Astrocyte of the hippocampus (primary cell): ENCODE measurements around the gene PRKAA1.
A peak's percentile ranks its signal among the peaks of the same experiment; 100 is the strongest.

Experiments
- DNase-seq: peaks from one replicate; pipeline ENCODE4 v3.0.0; 2011; ENCODE audit warnings: low read depth, low spot score

Gene PRKAA1

GRCh38 chr5:40781843-40782409, 16.2 kb downstream of the PRKAA1 start:
- DNase-seq, result peak; percentile 44

DNA sequence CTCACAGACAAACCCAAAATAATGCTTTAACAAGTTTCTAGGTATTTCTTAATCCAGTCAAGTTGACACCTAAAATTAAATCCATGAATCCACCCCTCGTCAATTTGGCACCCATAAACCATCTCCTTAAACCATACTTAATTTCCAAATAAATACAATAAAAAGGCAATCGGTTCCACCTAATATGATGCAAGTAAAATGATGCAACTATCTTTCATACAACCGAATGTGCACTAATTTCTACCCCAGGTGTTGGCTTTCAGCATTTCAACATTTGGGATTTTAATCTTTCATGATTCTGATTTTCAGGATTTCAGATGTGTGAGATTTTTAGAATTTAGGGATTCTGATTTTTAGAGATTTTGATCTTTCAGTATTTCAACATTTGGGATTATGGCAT, 17.3 kb downstream of the PRKAA1 start:
- no peak for DNase-seq

DNA sequence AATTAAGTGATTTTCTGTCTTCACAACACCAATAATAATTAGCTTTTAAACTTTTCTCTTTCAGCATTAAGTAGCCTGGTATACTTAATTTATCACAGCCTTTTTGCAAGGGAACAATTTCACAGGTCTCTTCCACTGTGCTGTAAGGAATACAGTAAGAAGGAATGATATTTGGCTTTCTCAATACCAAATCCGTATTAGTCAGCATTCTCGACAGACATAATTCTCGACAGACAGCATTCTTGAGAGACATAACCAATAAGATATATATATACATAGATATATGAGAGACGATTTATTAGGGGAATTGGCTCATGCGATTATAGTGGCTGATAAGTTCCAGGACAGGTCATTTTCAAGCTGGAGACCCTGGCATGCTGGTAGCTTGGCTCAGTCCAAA, 18.0 kb downstream of the PRKAA1 start:
- DNase-seq, result no peak

- DNase-seq, result no peak
Measured at GRCh38 chr5:40779561-40779960, 18.6 kb downstream of the PRKAA1 start.

- DNase-seq, result no peak
Measured at GRCh38 chr5:40778133-40778532, 20.0 kb downstream of the PRKAA1 start.

GRCh38 chr5:40776658-40776977, 21.6 kb downstream of the PRKAA1 start:
- no peak for DNase-seq

- DNase-seq, result no peak
Measured at GRCh38 chr5:40775846-40776657, 22.1 kb downstream of the PRKAA1 start.

GRCh38 chr5:40775085-40775845, 22.9 kb downstream of the PRKAA1 start:
- no peak for DNase-seq

DNA sequence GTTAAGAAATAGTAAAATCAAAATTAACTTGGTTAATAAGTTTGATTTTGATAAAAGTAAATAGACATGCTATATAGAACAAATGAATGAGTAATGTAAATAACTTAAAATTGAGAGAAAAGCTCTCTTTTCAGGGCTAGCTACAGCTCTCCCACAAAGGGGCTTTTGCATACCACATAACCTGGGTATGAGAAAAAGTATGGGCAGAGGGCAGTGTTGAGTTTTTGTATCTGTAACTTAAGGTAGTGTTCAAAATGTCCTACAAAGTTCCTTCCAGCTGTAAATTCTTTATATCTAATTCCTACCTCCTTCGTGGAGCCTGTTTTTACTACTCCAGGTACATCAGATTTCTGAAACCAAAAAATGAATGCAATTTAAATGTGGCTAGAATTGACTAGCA, 23.6 kb downstream of the PRKAA1 start:
- no peak for DNase-seq

DNA sequence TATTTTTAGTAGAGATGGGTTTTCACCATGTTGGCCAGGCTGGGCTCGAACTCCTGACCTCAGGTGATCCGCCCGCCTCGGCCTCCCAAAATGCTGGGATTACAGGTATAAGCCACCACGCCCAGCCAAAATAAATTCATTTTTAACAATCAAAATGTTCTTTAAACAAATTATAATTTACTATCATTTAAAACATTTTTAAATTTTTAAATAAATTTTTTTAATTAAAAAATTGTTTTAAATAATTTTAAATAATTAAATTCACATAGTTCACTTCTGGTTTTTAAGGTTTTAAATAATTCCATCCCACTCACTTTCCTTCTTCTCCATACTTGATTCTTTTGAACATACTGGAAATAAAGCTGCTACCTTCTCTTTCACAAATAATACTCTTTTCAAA, 27.4 kb downstream of the PRKAA1 start:
- DNase-seq, result no peak

DNA sequence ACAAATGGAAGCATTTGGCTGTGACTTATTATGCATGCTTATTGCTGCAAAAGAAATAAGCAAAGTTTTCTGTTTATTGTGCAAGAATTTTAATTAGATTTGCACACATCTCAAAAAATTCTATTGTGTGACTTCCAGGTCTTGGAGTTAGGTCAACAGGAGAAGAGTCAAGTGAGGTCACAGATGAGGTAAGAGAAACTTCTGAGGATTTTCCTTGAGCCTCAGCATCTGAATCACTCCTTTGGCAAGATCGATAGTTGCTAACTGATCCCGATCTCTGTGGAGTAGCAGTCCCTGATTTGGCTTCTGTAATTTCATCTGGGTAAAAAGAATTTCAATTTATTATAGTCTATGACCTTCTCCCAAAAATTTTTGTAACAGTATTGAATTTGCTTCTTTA, 35.5 kb downstream of the PRKAA1 start:
- no peak for DNase-seq

DNA sequence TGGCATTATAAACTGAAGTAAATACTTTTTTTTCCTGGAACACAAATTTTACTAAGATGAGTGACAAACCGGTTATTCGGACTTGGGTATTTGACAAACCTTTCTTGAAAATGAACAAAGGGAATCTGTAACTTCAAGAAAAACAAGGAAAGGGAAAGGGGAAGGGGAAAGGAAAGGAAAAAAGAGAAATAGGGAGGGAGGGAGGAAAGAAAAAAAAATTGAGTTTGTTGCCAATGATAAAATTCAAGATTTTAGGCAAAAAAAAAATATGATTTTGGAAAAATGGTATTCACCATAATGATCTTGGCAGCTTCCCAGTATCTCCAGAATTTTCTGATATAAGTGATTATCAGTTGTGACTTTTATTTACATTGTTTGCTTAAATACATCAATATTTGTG, 40.8 kb downstream of the PRKAA1 start:
- no peak for DNase-seq

GRCh38 chr5:40755407-40756365, 42.5 kb downstream of the PRKAA1 start, which contains the start of gene TTC33:
TSS of gene TTC33 (minus strand) at chr5:40755961. CDS start at chr5:40747018, 8,943 bp downstream.
- peak; percentile 98 for DNase-seq

DNA sequence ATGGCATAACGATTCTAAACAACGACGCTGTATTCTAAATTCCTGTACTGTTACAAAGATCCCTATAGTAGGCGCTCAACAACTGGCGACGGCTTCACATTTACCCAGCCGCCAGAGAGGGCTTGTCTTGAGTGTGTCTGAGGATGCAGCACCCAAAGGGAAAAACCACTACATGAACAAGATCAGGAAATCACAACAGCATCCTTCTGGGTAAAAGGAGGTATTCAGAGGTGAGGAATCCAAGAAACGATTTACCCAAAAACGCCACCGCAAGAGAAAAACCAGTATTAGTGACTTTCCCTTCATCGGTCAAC, 43.1 kb downstream of the PRKAA1 start:
- peak; percentile 88 for DNase-seq

- DNase-seq, result peak; percentile 60
Measured at GRCh38 chr5:40754381-40755092, 43.6 kb downstream of the PRKAA1 start.

DNA sequence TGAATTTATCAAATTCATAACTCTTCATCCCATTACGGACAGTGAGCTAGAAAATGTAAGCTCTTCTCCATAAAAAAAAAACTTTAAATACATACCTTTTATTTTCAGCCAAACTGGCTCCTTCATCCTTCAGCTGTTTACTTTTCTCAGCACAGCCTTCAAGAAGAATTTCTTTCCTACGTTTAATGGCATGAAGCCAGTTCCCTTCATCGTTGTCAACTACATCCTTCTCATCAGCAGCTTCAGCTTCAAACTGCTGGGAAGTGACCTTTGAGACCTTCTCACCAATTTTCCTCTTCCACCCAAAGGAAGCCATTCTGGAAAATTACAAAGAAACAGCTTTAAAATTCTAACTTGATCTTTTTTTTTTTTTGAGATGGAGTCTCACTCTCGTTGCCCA, 51.5 kb downstream of the PRKAA1 start:
- DNase-seq, result peak; percentile 11

DNA sequence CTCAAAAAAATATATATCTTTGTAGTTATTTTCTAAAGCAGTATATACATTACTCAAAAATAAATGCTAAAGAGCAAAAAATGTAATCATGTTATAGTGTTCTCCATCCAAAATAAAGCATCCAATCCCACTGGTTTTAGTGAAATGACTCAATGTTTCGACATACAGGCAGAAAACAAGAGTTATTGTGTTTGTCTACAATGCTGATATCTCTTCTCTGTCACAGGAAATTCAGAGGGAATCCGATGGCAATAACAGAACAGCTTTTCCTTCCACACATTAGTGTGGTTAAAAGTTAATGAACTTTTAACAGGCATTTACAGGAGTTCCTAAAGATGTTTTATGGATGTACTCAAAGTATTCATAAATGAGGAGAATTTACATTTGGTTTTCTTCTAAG, 54.4 kb downstream of the PRKAA1 start:
- no peak for DNase-seq

DNA sequence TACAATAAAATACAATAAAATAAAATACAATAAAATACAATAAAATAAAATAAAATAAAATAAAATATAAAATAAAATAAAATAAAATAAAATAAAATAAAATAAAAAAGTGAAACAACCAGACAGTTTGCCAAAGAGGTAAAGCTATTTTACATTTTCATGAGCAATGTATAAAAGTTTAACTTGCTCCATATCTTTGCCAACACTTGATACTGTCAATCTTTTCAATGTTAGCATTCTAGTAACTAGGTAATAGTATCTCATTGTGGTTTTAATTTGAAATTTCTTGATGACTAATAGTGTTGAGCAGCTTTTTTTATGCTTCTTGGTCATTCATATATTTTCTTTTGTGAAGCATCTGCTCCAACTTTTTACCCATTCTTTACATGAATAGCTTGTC, 59.7 kb downstream of the PRKAA1 start:
- no peak for DNase-seq

DNA sequence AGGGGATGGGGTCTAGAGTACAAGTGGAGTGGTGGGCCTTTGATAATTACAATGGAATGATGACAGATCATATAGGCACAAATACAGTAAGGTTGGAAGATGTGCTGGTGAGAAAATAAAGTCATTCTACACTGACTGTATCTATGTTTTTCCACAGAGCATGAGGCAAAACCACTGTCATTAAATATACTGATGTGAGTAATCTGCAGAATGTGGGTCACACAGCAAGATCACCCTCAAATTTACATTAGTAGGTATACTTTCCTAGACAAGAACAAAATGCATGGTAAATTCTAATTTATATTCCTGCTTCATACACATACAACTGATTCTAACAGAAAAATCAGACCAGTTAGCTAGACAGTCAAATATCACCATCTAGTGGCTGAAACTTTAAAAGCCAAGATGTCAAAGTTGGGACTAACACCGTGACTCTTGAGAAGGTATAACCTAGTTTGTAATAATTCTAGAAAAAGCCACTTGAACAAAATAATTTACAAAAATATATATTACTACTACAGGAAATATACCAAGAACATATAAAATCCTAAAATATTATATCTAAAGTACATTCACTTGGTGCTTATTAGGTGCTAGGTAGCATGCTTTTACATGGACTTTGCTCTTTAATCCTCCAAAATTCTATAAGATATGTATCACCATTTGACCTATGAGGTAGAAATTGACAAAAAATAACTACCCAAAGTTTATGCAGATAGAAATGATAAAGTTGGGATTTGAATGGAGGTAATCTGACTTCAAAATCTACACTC, 61.9 kb downstream of the PRKAA1 start:
- DNase-seq, result peak; percentile 71

- DNase-seq, result no peak
Measured at GRCh38 chr5:40735609-40736008, 62.6 kb downstream of the PRKAA1 start.
